Progenitor cell of endocrine pancreas (in vitro differentiated cells): Measurements from ENCODE around the gene TMC2. TPM values are rescaled to one million over a fixed set of nuclear protein-coding genes. Genes with fewer than 3 reads are reported as not detected.

Experiments
- DNase-seq: peaks from one replicate; pipeline ENCODE4 v3.0.0; 2021; ENCODE audit warnings: low spot score; ENCODE audit not compliant: unreplicated experiment
- H3K27ac Mint-ChIP-seq: 2 replicates; pipeline ENCODE4 v1.8.0; 2021; ENCODE audit warnings: mild to moderate bottlenecking, moderate library complexity, mixed read lengths
- H3K27me3 Mint-ChIP-seq: 2 replicates; pipeline ENCODE4 v1.8.0; 2021; ENCODE audit warnings: mixed read lengths
- H3K36me3 Mint-ChIP-seq: 2 replicates; pipeline ENCODE4 v1.8.0; 2022; ENCODE audit warnings: mixed read lengths; ENCODE audit not compliant: insufficient read depth
- H3K4me1 Mint-ChIP-seq: 2 replicates; pipeline ENCODE4 v1.8.0; 2021; ENCODE audit warnings: low read depth, mixed read lengths
- H3K4me3 Mint-ChIP-seq: 2 replicates; pipeline ENCODE4 v1.8.0; 2021; ENCODE audit warnings: low read depth, mild to moderate bottlenecking, moderate library complexity, mixed read lengths
- H3K9me3 Mint-ChIP-seq: 2 replicates; pipeline ENCODE4 v1.8.0; 2021; ENCODE audit warnings: low read depth, mixed read lengths
- CTCF ChIP-seq: fragments of 200-600 bp; sonication (generic); IDR thresholded peaks from one replicate; pipeline ENCODE4 v1.5.0; 2021; ENCODE audit warnings: antibody characterized with exemption, mild to moderate bottlenecking; ENCODE audit not compliant: unreplicated experiment
- total RNA-seq: library from RNA; stranded (reverse); gene quantifications from 2 replicates; pipeline ENCODE4 v1.2.1, GENCODE V29; 2021

TMC2 gene
- total RNA-seq, 1 donor from 2014 or later = not detected

GRCh38 chr20:2603816-2604505 lies 67.6 kb downstream of the TMC2 start:
- H3K27me3 Mint-ChIP-seq = peaks cover 3% of the 10 kb centered on the region
- TF ChIP-seq CTCF = no peak
- peaks cover 1% of the 10 kb centered on the region for H3K4me1 Mint-ChIP-seq
- H3K4me3 Mint-ChIP-seq = no peak overlapping the region
- DNase-seq = no peak
- peaks cover 9% of the 10 kb centered on the region for H3K9me3 Mint-ChIP-seq
- no peaks in the 10 kb centered on the region for H3K36me3 Mint-ChIP-seq
- no peak overlapping the region for H3K27ac Mint-ChIP-seq

GRCh38 chr20:2604506-2604835 lies 68.1 kb downstream of the TMC2 start:
- DNase-seq = no peak
- Mint-ChIP-seq H3K27me3 (peaks cover 7% of the 10 kb centered on the region), H3K36me3 (no peaks in the 10 kb centered on the region), H3K27ac (no peak overlapping the region), H3K4me1 (peaks cover 1% of the 10 kb centered on the region), H3K9me3 (peaks cover 9% of the 10 kb centered on the region), H3K4me3 (no peak overlapping the region)
- TF ChIP-seq CTCF = no peak

GRCh38 chr20:2606507-2607006 lies 70.2 kb downstream of the TMC2 start:
- H3K4me1 Mint-ChIP-seq = peaks cover 1% of the 10 kb centered on the region
- no peak for DNase-seq

GRCh38 chr20:2610326-2610725 lies 74.0 kb downstream of the TMC2 start:
- H3K4me1 Mint-ChIP-seq = no peaks in the 10 kb centered on the region
- TF ChIP-seq CTCF = no peak
- peaks cover 7% of the 10 kb centered on the region for H3K9me3 Mint-ChIP-seq
- no peak overlapping the region for H3K27ac Mint-ChIP-seq
- no peak for DNase-seq
- H3K27me3 Mint-ChIP-seq = peaks cover 33% of the 10 kb centered on the region
- no peak overlapping the region for H3K4me3 Mint-ChIP-seq
- peaks cover 1% of the 10 kb centered on the region for H3K36me3 Mint-ChIP-seq

More at GRCh38 chr20:2606507-2607006, 70.2 kb downstream of the TMC2 start:
- no peak overlapping the region for H3K27ac Mint-ChIP-seq
- H3K4me3 Mint-ChIP-seq = no peak overlapping the region
- peaks cover 9% of the 10 kb centered on the region for H3K9me3 Mint-ChIP-seq
- H3K27me3 Mint-ChIP-seq = peaks cover 15% of the 10 kb centered on the region
- no peak for TF ChIP-seq CTCF
- no peaks in the 10 kb centered on the region for H3K36me3 Mint-ChIP-seq

- Mint-ChIP-seq H3K27me3 (peaks cover 37% of the 10 kb centered on the region), H3K9me3 (peaks cover 6% of the 10 kb centered on the region), H3K4me1 (no peaks in the 10 kb centered on the region), H3K4me3 (no peak overlapping the region), H3K36me3 (peaks cover 1% of the 10 kb centered on the region), H3K27ac (no peak overlapping the region)
- no peak for TF ChIP-seq CTCF
- no peak for DNase-seq
Measured at GRCh38 chr20:2610941-2611720, 74.8 kb downstream of the TMC2 start.
